HG02798 (cell line): ENCODE results near the gene USP22.

Source experiments
- ATAC-seq: cut with Tn5 transposase; IDR thresholded peaks from one replicate; pipeline ENCODE4 v1.9.1; 2021; ENCODE audit warnings: mild to moderate bottlenecking; ENCODE audit not compliant: unreplicated experiment, poor library complexity

Gene USP22

DNA sequence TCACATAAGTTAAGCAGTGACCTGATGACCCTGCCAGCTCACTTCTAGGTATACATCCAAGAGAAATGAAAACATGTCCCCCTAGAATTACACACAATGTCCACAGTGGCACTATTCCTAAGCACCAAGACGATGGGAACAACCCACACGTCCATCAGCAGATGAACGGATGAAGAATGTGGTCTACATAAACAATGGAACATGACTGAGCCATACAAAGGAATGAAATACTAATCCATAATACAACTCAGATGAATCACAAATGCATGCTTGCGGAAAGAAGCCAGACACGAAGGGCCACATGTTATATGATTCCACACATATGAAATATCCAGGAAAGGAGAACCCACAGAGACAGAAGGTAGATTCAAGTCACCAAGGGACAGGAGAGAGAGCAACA, 17.4 kb downstream of the USP22 start:
- no peak for ATAC-seq

GRCh38 chr17:21024024-21024423, 18.8 kb downstream of the USP22 start:
- ATAC-seq, result no peak

DNA sequence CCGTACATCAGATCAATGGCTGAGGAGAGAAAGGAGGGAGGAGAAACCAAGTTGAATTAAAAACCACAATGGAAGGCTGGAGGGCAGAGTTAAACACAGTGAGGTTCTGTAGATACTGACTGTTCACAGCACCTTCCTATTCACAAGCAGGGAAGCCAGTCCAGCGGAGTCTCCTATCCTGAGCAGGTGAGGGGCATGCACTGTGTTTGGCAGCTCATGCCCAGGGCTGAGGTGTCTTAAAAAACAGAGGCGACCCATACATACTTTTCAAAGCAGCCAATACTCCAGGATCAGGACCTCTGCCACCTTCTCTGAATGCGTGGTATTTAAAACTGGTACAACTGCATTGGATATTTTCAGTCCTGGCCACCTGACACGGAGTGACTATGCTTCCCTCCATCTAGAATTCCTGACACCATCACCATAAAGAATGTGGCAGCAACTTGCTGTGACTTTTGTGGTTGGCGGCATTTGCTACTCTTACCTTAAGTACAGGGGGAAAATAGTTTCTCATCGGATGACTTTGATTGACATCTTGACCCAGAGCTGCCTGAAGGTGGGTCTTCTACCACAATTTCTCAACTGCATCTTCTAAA, 21.5 kb downstream of the USP22 start:
- no peak for ATAC-seq

DNA sequence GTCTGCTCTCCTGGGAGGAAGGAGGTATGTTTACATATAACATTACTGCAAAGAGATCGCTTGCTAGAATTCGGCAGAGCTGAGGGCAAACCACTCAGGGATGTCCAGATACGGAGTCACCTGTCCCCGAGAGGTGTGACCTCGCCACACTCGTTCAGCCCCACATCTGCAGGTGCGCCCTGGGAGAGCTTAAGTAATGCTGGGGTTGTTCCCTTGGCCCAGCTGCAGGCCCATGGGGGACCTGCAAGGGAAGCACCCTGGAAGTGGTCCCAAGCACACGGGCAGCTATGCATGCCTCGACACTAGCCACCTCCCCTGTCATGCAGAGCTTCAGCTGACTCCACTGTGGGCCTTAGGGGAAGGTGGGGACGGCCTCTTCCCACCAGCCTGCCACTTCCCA, 22.2 kb downstream of the USP22 start:
- no peak for ATAC-seq

- peak; percentile 71 for ATAC-seq
Observed at GRCh38 chr17:21019976-21020586, 22.7 kb downstream of the USP22 start.

DNA sequence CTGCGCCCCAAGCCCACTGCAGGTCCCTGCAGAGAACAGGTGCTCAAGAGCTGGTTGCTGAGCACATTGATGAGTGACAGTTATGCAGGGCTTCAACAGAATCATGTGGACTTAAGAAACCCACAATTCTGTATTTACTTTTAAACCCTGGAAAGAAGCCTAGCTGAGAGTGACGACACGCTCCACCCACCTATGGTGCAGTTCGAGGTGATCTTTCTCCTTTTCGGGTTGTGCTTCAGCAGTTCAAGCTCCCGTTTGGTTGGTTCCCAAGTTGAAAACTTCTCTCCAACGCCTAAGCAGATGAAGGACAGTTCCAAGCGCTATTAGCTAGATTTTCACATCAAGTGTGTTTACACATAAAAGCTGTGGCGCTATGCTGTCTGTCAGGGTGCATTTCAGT, 23.9 kb downstream of the USP22 start:
- no peak for ATAC-seq

- no peak for ATAC-seq
Observed at GRCh38 chr17:21017861-21018260, 24.9 kb downstream of the USP22 start.

DNA sequence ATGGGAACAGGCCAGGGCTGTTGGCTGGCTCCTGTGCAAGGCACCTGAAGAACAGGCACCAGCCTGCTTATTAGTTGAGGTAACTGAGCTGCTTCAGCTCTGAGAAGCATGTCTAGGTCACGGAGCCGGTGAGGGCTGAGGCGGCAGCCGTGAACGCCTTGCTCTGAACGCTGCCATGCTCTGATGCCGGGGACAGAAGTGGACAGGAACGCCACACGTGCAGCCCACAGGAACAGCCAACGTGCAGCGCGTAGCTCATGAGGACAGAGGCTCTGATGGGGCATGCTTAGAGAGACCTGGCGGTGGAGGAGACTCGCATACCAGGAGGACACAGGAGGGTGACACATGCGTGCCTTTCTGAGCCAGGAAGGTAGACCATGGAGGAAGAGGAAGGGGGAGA, 25.6 kb downstream of the USP22 start:
- no peak for ATAC-seq

DNA sequence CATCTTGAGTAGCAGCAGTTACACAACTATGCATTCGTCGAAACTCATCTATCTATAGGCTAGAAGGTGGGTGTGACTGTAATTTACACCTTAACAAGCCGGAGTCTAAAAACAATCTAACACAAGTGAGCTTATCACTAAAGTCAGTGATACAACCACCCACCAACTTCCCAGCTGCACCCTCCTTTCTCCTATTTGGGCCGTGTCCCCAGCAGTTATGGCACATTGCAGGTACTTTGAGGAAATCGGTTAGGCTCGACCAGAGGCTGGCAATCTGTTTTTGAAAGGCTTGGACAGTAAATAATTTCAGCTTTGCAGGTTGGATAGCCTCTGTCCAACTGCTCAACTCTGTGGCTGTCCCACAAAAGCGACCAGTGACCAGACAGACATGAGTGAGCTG, 26.0 kb downstream of the USP22 start:
- no peak for ATAC-seq

DNA sequence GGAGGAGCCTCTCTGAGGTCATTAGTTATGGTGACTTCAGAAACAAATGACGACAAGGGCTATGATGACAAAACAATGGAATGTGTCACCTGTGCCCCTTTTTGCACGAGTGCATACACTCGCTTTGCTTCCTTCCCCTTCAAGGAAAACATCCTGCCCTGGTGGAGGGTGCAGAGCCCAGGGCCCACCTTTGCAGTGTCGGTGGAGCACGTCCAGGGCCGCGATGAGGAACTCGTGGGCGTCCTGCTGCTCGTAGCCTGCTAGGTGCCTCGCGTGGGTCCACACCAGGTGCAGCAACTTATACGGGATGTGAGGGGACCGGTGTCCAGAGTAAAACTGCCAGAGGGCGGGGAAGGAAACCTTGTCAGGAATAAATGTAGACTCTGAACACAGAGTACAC, 27.2 kb downstream of the USP22 start:
- ATAC-seq, result no peak

GRCh38 chr17:21014498-21014897, 28.3 kb downstream of the USP22 start:
- no peak for ATAC-seq

DNA sequence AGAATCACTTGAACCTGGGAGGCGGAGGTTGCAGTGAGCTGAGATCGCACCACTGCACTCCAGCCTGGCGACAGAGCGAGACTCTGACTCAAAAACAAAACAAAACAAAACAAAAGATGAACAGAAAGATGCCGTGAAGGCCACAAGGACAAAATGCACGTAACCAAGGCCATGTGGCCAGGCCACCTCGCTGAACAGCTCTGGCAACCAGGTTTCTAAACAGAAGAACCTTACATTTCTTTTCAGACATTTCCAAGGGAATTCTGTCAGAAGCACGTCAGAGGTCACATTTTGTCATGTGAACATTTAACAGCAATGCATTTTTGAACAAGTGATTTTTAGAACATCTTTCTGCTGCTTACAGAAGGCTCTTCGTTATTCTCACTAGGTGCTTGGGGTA, 28.8 kb downstream of the USP22 start:
- no peak for ATAC-seq

DNA sequence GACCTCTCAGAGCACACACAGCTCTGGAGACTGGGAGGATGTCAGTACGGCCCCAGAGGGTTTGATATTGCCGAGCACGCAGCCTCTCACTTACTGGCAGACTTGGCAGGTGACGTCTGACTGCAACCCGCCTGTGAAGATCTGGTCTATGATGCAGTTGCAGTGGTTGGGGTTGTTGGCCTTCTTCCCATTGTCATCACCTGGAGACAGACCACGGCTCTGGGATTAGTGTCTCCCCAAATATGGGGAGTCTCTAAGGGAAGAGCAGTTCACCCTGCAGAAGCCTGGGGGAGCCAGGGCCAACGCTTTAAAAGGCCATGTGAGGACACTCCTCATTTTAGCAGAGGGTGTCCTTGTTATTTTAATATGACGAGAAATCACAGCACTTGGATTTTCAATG, 30.1 kb downstream of the USP22 start:
- ATAC-seq, result no peak

GRCh38 chr17:21010705-21011596, 31.9 kb downstream of the USP22 start:
- ATAC-seq, result no peak

DNA sequence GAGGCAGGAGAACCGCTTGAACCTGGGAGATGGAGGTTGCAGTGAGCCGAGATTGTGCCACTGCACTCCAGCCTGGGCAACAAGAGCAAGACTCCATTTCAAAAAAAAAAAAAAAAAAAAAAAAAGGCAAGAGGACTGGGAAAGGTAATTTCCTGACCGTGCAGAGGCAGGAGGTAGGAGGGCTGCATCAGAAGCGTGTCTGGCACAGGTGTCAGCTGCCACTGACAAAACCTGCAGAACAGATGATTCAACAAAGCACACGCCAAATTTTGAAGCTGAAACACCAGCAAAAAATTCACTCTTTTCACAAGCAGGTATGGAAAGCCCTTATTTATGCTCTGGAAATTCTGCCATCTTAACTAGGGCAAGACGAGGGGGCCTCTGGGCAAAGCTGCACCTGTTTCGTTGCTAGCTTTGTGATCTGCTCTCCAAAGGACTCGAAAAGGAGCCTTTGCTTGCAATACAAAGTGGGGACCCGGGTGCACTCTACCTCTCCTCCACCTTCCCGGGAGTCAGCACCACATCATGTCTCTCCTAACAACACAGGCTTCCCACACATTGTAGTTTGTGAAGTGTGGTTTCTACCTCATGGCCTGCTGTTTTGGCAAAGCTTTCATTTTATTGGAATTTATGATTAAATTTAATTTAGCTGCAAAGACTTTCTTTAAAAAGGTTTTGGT, 33.7 kb downstream of the USP22 start:
- ATAC-seq, result no peak

GRCh38 chr17:21008160-21008915, 34.5 kb downstream of the USP22 start:
- ATAC-seq, result no peak

GRCh38 chr17:21007646-21008045, 35.2 kb downstream of the USP22 start:
- no peak for ATAC-seq

GRCh38 chr17:21005803-21006202, 37.0 kb downstream of the USP22 start:
- no peak for ATAC-seq

- ATAC-seq, result no peak
Observed at GRCh38 chr17:21005367-21005766, 37.4 kb downstream of the USP22 start.
